GM12878 (cell line): Measurements from ENCODE around the gene BEST4. TPM values are rescaled to one million over a fixed set of nuclear protein-coding genes. Genes with fewer than 3 reads are reported as not detected.

Experiments
- ATAC-seq: fragments of 200-7000 bp; cut with Tn5 transposase; 3 replicates; pipeline ENCODE4 v1.9.1; 2020; ENCODE audit warnings: mild to moderate bottlenecking, moderate library complexity
- BruUV-seq: library from RNA; stranded (reverse); fragments of 400-500 nt; replicated peaks from 2 replicates; lab custom pipeline; 2021; lab: Mats Ljungman, UMichigan
- CTCF ChIA-PET: fragments of 300-600 bp; sonication (Branson Sonifier 250); formaldehyde crosslinking; extraction: SDS; loops from one replicate; lab custom pipeline; 2021; ENCODE audit warnings: inconsistent platforms; lab: Yijun Ruan, JAX
- POLR2A ChIA-PET: fragments of 350-600 bp; formaldehyde crosslinking; extraction: SDS; loops from one replicate; lab custom pipeline; 2021; ENCODE audit warnings: inconsistent platforms; lab: Charles Lee
- RAD21 ChIA-PET: fragments of 300-600 bp; sonication (Branson Sonifier 250); formaldehyde crosslinking; loops from one replicate; lab custom pipeline; 2023; ENCODE audit warnings: antibody characterized with exemption; ENCODE audit not compliant: unreplicated experiment; lab: Charles Lee
- SMC1A ChIA-PET: fragments of 300-600 bp; sonication (Branson Sonifier 250); formaldehyde crosslinking; loops from one replicate; lab custom pipeline; 2023; ENCODE audit not compliant: unreplicated experiment, uncharacterized antibody; lab: Charles Lee
- DNase-seq: peaks from one replicate; pipeline ENCODE4 v3.0.0-alpha.2; 2011; ENCODE audit warnings: low read depth, low spot score
- FAIRE-seq: peaks from 3 replicates; lab custom pipeline; 2011; peaks lifted over from hg19 to GRCh38; lab: Jason Lieb, UNC
- H2AFZ ChIP-seq: 2 replicates; pipeline ENCODE4 v1.6.0; 2011; ENCODE audit warnings: low read depth, low read length, control low read depth; ENCODE audit not compliant: control insufficient read depth
- H3K27ac ChIP-seq: 2 replicates; pipeline ENCODE4 v1.5.1; 2011; ENCODE audit warnings: control low read depth; ENCODE audit not compliant: control insufficient read depth, insufficient read depth
- H3K27me3 ChIP-seq, 2 experiments: replicated peaks in 1 of 2; 2 replicates each; pipeline versions ENCODE4 v1.6.0 to v1.6.1; 2011; ENCODE audit warnings: low read length in 1 of 2; ENCODE audit not compliant: control insufficient read depth in 2 of 2, insufficient read depth in 2 of 2
- H3K36me3 ChIP-seq, 2 experiments: 2 replicates each; pipeline ENCODE4 v1.5.1; 2011; ENCODE audit warnings: low read length in 1 of 2; ENCODE audit not compliant: control insufficient read depth in 2 of 2, insufficient read depth in 2 of 2
- H3K4me1 ChIP-seq: 2 replicates; pipeline ENCODE4 v1.6.1; 2011; ENCODE audit warnings: mild to moderate bottlenecking, low read length, moderate library complexity, mixed read lengths; ENCODE audit not compliant: control insufficient read depth, insufficient read depth
- H3K4me2 ChIP-seq: 2 replicates; pipeline ENCODE4 v1.6.0; 2011; ENCODE audit warnings: control low read depth; ENCODE audit not compliant: control insufficient read depth, insufficient read depth
- H3K4me3 ChIP-seq: fragments of 200-600 bp; sonication (generic); 2 replicates; pipeline ENCODE4 v1.5.1; 2016
- H3K79me2 ChIP-seq: 2 replicates; pipeline ENCODE4 v1.6.0; 2011; ENCODE audit warnings: low read length; ENCODE audit not compliant: control insufficient read depth, insufficient read depth
- H3K9ac ChIP-seq: 2 replicates; pipeline ENCODE4 v1.8.0; 2011; ENCODE audit warnings: low read length, control low read depth, mixed read lengths; ENCODE audit not compliant: control insufficient read depth, insufficient read depth
- H3K9me3 ChIP-seq: replicated peaks from 3 replicates; pipeline ENCODE4 v1.5.1; 2011; ENCODE audit warnings: mild to moderate bottlenecking, low read length; ENCODE audit not compliant: control insufficient read depth, insufficient read depth
- H4K20me1 ChIP-seq: 2 replicates; pipeline ENCODE4 v1.6.0; 2011; ENCODE audit not compliant: control insufficient read depth, insufficient read depth
- BACH1 ChIP-seq: fragments of 450-650 bp; IDR thresholded peaks from 2 replicates; pipeline ENCODE4 v1.6.1; 2017; ENCODE audit warnings: mild to moderate bottlenecking, borderline replicate concordance
- ELK1 ChIP-seq: IDR thresholded peaks from 2 replicates; pipeline ENCODE4 v1.6.1; 2012; ENCODE audit warnings: low read depth, low read length, improper control_type of control experiment
- ESRRA ChIP-seq: IDR thresholded peaks from 2 replicates; pipeline ENCODE4 v1.6.1; 2012; ENCODE audit warnings: mild to moderate bottlenecking, low read length, improper control_type of control experiment
- KLF5 ChIP-seq: fragments of 450-650 bp; IDR thresholded peaks from 2 replicates; pipeline ENCODE4 v1.6.1; 2014; ENCODE audit warnings: mild to moderate bottlenecking; ENCODE audit not compliant: partially characterized antibody
- LARP7 ChIP-seq: fragments of 450-650 bp; IDR thresholded peaks from 2 replicates; pipeline ENCODE4 v1.6.1; 2017; ENCODE audit warnings: mild to moderate bottlenecking
- MTA3 ChIP-seq: IDR thresholded peaks from 2 replicates; pipeline ENCODE4 v1.6.1; 2012; ENCODE audit warnings: low read length, inconsistent platforms, borderline replicate concordance
- TARDBP ChIP-seq: IDR thresholded peaks from 2 replicates; pipeline ENCODE4 v1.6.1; 2016; ENCODE audit warnings: borderline replicate concordance
- ZBTB4 ChIP-seq: fragments of 450-650 bp; formaldehyde crosslinking; IDR thresholded peaks from 2 replicates; pipeline ENCODE4 v1.4.0; 2022; ENCODE audit warnings: mild to moderate bottlenecking, moderate library complexity
- ZSCAN29 ChIP-seq: fragments of 450-650 bp; IDR thresholded peaks from 2 replicates; pipeline ENCODE4 v1.6.1; 2017; ENCODE audit warnings: mild to moderate bottlenecking, moderate library complexity
- WGBS: methylation state at CpG from one replicate; pipeline ENCODE4 v1.1.6; 2016; ENCODE audit warnings: low lambda C conversion rate; ENCODE audit not compliant: insufficient replicate concordance, insufficient coverage; ENCODE audit errors: missing lambda C conversion rate; 5-methylcytosine and 5-hydroxymethylcytosine counted together
- in situ Hi-C: fragments of 300-500 bp; cut with MboI; formaldehyde crosslinking; loops from 9 replicates; pipeline ENCODE4 v1.14.3; 2018; ENCODE audit warnings: mixed read lengths
- intact Hi-C: fragments of 100-400 bp; cut with micrococcal nuclease; formaldehyde crosslinking; loops from one replicate; pipeline ENCODE4 v1.14.2; 2022; ENCODE audit not compliant: unreplicated experiment
- polyA plus RNA-seq, 11 experiments: library from polyadenylated mRNA; depleted of rRNA in 4 of 11; unstranded in 6 of 11; stranded (reverse) in 5 of 11; fragments of >200 nt; fragmentation: Nextera tagmentation in 4 of 11; fragmentation: Illumina TruSeq in 1 of 11; extraction: Ambion mirVana in 4 of 11; extraction: Trizol in 1 of 11; gene quantifications; 1 replicate in 1 of 11; 2 replicates in 10 of 11; pipeline versions ENCODE4 v1.2.1 to v1.2.3, GENCODE V29; 2011 to 2016; ENCODE audit warnings: inconsistent platforms in 2 of 11, missing spikeins in 2 of 11, low read depth in 1 of 11
- total RNA-seq, 4 experiments: library from RNA; depleted of rRNA in 3 of 4; stranded (reverse); fragments of >200 nt in 3 of 4; fragmentation: Illumina TruSeq in 1 of 4; extraction: Trizol in 1 of 4; gene quantifications; 2 replicates each; pipeline versions ENCODE4 v1.2.1 to v1.2.3, GENCODE V29; 2013 to 2021
- TF ChIP-seq, protein P1 (sequence below): fragments of 450-650 bp; IDR thresholded peaks from 2 replicates; pipeline ENCODE4 v1.6.1; 2016; ENCODE audit warnings: mild to moderate bottlenecking

BEST4 gene
- total and polyA plus RNA-seq, 10 of the 15 experiments (the other 5 are each of a cell fraction or from before 2014, with no cell fraction given): 0.06 to 1.3 (median 0.42) TPM

- ATAC-seq: no peak
- POLR2A ChIA-PET: interaction anchor here (0.6 to 1.7 kb wide), 6 partner anchors 28 to 221 kb away, joined by 3 to 5 read pairs (median 3); partner anchors contain the start of genes EIF2B3, HECTD3 and UROD
- SMC1A ChIA-PET: interaction anchor here (0.7 to 1.9 kb wide), 6 partner anchors 9 to 220 kb away, joined by 3 to 10 read pairs (median 6); partner anchors contain the start of genes BTBD19, HECTD3, PLK3 and UROD
- no peaks in the 10 kb centered on the region for H3K9me3 ChIP-seq
- no peaks in the 10 kb centered on the region for H3K27me3 ChIP-seq
- FAIRE-seq: no peak
- H3K9ac ChIP-seq: no peak overlapping the region
- RAD21 ChIA-PET: interaction anchor here (0.9 to 1.1 kb wide), 4 partner anchors 9 to 220 kb away, joined by 3 to 5 read pairs (median 3); partner anchors contain the start of genes HECTD3 and PLK3
- no peak for DNase-seq
- CTCF ChIA-PET: interaction anchor here (1.1 to 3.0 kb wide), 11 partner anchors 9 to 512 kb away, joined by 3 to 19 read pairs (median 5); partner anchors contain the start of genes HECTD3, PLK3, RNU5D-1 and UROD
- no peaks in the 10 kb centered on the region for H4K20me1 ChIP-seq
- H3K4me3 ChIP-seq: no peak overlapping the region
- H3K4me2 ChIP-seq: no peak overlapping the region
- no peaks in the 10 kb centered on the region for H3K79me2 ChIP-seq
- no peaks in the 10 kb centered on the region for H3K36me3 ChIP-seq
- no peak overlapping the region for H2AFZ ChIP-seq
- 38% methylated on average over 7 of the region's 7 CpGs for WGBS
- no TSS peak for BruUV-seq
- H3K27ac ChIP-seq: no peak overlapping the region
- in situ Hi-C loops: no loop called here
- TF ChIP-seq KLF5: no peak
- no peak for TF ChIP-seq ZSCAN29
- TF ChIP-seq ESRRA: no peak
- TF ChIP-seq TARDBP: no peak
- no peak for TF ChIP-seq LARP7
- no peak for TF ChIP-seq ZBTB4 (CRISPR knock-in tag)
- TF ChIP-seq, protein P1, sequence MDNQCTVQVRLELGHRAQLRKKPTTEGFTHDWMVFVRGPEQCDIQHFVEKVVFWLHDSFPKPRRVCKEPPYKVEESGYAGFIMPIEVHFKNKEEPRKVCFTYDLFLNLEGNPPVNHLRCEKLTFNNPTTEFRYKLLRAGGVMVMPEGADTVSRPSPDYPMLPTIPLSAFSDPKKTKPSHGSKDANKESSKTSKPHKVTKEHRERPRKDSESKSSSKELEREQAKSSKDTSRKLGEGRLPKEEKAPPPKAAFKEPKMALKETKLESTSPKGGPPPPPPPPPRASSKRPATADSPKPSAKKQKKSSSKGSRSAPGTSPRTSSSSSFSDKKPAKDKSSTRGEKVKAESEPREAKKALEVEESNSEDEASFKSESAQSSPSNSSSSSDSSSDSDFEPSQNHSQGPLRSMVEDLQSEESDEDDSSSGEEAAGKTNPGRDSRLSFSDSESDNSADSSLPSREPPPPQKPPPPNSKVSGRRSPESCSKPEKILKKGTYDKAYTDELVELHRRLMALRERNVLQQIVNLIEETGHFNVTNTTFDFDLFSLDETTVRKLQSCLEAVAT: no peak
- no peak for TF ChIP-seq BACH1
- TF ChIP-seq ELK1: no peak
- no peak for TF ChIP-seq MTA3
- peaks cover 6% of the 10 kb centered on the region for H3K4me1 ChIP-seq
- intact Hi-C loops: loop anchor here (5.0 kb wide), 1 partner anchor 511 kb away; no protein-coding TSS in a partner anchor
Observed at GRCh38 chr1:44790968-44791801, 3.2 kb upstream of the BEST4 start.
